Measurements from ENCODE around the gene PLD3.

The PLD3 gene

DNA sequence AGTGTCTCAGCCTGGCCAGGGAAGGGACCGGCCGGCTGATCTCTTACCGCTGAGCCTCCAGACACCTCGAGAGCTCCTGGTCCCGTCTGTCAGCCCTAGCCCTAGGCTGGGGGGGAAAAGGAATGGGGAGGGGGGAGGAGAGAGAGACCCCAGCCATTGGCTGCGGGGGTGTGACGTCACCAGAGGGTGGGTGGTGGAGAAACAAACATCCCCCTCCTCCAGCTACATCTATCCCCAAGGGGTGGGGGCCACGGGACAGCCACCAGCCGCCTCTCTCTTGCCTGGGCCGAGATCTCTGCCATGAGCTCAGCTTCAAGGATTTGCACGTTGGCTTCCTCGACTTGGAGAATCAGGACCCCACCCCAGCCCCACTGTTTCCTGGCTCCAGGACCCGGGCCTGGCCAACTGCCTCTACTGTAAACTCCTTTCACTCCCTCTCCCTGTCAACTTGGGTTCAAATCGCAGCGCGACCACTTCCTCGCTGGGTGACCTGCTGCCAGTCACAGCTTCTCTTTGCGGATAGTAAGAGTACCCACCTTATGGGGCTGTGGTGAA lies 64.9 kb downstream of the PLD3 start, which contains the start of gene PRX:
PRX (minus strand) TSS at position 88 of the 555 bp plus-strand sequence. CDS start 5,446 bp downstream, outside the sequence.
- DNase-seq (ENCODE audit: low spot score), result no peak

DNA sequence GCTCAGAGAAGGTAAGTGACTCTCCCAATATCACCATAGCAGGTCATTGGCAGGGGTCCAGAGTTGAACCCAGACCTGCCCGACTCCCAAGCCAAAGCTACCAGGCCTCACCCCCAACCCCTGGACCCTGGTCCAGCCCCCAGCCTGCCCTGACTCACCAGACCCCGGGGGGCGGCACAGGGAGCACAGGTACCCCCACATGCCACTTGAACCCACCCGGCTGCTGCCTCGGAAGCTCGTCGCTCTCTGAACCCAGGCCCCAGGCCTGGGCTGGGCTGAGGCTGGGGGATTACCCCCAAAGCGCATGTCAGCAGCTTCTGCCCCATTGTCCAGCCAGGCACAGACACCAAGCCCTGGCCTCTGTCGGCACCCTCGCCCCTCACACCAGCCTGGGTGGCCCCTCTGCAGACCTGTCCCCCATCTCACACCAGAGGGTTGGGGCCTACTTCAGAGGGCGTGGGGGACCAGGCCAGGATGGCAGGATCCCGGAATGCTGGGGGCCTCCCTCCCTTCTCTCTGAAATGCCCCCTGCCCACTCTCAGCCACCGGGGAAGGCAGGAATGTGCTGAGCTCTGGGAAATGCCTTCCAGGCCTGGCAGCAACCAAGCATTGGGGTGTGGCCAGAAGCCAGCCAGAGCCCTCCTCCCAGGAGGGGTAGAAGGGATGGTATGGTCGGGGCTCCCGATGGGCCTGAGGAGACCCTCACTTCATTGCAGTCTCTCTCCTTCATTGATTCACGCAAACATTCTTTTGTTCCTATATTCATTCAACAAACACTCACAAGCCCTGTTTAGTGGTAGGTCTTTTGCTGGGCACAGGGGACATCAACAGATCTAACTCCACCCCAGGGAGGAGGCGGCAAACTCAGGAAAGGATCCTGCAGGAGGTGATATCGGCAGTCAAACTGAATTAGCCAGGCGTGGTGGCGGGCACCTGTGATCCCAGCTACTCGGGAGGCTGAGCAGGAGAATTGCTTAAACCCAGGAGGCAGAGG lies 66.3 kb downstream of the PLD3 start:
- DNase-seq (ENCODE audit: low spot score), result no peak

DNA sequence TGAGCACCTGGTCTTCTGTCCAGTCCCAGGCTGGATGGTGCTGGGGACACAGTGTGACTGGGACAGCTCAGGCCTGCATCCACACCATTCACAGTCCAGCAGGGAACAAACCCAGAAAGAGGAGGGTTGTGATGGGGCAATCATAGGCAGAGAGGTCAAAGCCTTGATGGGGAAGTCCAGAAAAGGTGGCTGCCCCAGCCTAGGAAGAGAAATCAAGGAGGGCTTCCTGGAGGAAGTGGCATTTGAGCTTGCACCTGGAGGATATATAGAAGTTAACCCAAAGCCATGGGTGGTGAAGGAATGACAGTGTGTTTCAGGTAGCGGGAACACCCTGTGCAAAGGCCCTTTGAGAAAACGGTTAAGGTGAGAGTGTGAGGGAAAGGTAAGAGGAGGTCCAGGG lies 67.3 kb downstream of the PLD3 start:
- no peak for DNase-seq (ENCODE audit: low spot score)

DNA sequence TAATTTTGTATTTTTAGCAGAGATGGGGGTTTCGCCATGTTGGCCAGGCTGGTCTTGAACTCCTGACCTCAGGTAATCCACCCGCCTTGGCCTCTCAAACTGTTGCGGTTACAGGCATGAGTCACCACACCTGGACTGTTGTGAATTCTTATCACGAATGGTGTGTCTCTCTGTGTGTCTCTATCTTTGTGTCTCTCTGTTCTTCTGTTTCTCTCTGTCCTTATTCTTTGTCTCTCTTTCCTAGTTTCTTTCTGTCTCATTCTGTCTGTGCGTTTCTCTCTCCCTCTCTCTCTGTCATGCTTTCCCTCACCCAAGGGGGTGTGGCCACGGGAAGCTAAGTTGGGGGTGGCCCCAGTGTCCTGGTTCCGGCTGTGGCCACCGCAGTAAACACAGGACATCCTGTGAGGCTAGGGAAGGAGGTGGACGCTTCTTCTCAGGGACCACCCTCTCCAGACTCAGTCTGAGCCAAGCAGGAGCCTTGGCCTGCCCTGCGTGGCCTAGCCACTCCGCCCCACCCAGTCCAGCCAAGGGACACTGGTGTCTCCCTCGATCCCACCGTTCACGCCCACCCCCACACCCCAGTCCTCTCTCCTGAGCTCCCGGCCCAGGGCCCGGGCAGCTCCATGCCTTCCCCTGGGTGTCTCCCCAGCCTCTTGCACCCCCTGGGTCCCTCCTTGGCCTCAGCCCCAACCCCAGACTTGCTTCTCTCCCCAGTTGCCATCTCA lies 68.6 kb downstream of the PLD3 start:
- no peak for DNase-seq (ENCODE audit: low spot score)

DNA sequence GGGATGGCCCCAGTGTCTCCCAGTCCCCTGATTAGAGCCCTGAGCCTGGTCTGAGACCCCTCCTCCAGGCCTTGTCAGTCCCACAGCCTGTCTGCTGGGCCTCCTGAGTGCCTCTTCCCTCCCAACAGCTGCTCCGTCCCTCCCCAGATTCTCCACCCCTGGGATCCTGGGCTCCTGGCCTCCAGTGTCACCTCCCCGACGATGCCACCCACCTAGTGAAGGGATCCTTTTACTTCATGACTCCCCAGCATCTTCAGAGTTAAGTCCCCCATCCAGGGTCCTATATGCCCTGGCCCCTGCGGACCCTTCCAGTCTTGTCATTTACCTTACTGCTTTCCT lies 69.1 kb downstream of the PLD3 start:
- no peak for DNase-seq (ENCODE audit: low spot score)

DNA sequence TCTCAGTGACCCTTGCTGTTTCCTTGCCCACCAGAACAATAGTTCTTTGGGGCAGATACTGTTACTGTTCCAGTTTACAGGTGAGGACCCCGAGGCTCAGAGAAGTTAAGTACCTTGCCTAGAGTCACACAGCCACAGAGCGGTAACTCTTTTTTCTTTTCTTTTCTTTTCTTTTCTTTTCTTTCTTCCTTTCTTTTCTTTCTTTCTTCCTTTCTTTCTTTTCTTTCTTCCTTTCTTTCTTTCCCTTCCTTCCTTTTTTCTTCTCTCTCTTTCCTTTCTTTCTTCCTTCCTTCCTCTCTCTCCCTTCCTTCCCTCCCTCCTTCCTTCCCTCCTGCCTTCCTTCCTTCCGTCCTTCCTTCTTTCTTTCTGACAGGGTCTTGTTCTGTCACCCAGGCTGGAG lies 69.5 kb downstream of the PLD3 start:
- no peak for DNase-seq (ENCODE audit: low spot score)

DNA sequence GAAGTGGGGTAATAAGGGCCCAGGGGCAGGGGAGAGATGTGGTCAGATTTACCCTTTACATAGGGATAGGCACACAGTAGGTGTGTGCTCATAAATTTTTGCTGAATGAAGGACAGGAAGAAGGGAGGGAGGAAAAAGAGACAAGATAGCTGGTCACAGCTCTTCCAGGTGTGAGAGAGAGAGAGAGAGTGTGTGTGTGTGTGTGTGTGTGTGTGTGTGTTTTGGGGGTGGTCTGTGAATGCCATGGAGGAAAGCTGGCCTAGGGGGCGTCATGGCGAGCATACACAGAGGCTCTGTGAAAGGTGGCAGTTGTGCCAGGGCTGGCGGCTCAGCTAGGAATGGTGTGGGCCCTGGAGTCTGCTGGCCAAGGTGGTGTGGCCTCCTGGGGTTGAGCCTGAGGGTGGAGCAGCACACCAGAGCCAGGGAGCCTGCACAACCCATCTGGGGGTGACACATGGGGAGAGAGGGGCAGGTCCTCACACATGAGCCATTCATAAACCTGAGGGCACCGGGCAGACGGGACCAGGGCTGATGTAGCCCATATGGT lies 70.6 kb downstream of the PLD3 start:
- DNase-seq (ENCODE audit: low spot score), result no peak

DNA sequence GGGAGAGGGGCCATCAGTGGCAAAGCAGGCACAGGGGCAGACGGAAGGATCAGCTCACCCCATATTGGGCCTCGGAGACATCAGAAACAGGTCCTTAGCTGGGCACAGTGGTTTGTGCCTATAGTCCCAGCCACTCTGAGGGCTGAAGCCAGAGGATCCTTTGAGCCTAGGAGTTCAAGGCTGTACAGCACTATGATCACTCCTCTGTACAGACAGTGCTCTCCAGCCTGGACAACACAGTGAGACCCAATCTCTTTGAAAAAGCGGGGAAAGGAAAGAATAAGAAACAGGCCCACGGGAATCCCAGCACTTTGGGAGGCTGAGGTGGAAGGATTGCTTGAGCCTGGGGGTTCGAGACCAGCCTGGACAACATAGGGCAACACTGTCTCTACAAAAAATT lies 71.3 kb downstream of the PLD3 start:
- DNase-seq (ENCODE audit: low spot score), result no peak

DNA sequence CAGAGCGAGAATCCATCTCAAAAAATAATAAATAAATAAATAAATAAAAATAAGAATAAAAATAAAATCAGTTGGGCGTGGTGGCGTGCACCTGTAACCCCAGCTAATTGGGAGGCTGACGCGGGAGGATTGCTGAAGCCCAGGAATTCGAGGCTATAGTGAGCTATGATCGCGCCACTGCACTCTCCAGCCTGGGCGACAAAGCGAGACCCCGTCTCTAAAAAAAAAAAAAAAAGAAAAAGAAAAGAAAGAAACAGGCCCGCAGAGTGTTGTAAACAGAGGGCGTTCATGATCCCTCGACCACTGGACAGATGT lies 71.9 kb downstream of the PLD3 start:
- DNase-seq (ENCODE audit: low spot score), result no peak

DNA sequence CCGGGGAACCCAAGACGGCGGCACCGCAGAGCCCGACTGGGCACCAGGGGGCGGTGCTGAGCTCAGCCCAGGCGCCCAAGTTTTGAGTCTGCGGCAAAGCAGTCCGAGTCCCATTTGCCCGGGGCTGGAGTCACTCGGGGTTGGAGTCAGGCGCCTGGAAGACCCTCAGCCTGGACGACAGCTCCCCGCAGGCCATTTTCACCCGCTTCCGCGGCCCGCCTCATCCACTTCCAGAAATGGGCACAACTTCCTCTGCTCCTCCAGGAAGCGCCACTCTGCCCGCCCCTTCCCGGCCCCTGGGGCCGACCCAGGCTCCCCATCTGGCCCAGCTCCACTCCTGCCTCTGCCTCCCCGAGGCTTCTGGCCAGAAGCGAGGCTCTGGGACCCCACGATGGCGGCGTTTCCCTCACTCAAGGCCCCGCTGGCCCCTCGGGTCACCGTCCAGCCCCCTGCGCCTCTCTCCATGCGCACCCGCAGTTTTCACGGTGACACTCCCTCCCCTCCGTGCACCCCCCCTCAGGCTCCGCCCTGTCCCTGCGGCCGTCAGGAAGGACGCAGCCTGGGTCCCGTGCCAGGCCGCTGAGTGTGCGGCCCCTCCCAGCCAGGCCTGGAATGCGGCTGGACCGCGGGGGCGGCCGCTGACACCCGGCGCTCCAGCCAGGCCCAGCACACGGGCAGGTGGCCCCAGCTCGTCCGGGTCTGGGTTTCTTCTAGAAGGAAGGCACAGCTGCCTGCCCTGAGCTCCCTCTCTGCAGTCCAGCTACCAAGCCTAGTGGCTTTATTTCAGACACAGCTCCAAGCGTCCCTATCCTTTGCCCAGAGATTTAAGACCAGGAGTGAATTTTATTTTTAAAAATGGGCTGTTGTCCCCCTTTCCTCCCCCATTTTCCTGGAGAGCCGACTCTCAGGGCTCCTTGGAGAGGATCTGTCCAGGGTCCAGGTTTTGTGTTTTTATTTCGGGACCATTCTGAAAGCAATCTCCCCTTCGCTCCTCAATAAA lies 72.6 kb downstream of the PLD3 start:
- peak; percentile 96 for DNase-seq (ENCODE audit: low spot score)

DNA sequence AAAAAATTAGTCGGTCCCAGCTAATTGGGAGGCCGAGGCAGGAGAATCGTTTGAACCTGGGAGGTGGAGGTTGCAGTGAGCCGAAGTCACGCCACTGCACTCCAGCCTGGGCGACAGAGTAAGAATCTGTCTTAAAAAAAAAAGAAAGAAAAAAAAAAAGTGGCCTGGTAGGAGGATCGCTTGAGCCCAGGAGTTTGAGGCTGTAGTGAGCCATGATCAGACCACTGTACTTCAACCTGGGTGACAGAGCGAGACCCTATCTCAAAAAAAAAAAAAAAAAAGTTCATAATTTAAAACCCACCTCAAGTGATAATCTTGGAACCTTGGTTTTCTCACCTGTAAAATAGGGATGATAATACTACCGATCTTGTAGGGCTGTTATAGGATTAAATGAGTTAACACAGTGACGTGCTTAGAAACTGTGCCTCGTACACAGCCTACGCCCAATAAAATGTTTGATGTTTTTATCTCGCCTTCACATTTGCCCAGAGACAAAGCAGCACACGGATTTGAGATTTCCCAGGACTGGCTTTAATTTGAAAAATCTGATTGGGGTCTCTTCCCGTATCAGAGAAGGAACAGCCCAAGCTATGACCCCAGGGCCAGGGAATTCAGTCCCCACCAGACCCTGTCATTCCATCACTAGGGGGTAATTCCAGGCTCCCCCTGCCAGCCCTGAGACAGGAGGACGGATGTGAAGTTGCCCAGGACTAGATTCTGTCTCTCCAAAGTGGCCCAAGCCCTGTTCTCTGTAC lies 73.7 kb downstream of the PLD3 start:
- DNase-seq (ENCODE audit: low spot score), result no peak

DNA sequence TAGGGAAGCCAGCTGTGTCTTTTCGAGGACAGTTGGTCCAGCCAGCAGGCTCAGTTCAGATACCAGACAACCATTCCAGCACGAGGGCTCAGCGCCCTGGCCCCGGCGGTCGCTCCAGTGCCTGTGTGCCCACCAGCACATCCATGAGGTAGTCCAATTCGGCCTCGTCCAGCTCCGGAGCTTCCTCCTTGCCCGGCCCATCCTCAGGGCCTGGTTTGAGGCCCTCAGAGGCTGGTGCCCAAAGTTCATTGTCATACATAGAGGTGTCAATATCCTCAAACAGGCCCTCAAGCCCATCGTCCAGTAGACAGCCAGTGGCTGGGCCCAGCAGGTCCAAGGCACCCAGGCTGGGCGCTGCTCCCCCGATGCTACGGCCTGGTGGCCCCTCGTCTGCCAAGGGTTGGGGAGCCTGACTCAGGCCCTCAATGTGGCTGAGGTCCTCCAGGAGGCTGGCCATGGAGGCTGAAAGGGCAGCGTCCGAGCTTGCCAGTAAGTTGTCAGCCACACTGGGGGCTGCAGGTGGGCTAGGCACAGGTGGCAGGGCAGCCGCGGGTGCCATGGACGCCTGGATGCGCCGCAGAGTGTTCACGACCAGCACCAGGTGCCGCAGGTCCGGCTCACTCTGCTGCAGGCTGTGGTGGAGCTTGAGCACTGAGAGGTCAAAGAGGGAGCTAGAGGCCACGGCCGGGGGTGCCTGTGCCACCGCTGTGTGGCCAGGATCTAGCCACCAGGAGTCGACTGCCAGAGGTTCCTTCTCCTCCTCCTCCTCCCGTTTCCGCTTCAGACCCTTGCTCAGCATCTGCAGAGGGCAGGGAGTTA lies 74.5 kb downstream of the PLD3 start:
- DNase-seq (ENCODE audit: low spot score), result no peak

DNA sequence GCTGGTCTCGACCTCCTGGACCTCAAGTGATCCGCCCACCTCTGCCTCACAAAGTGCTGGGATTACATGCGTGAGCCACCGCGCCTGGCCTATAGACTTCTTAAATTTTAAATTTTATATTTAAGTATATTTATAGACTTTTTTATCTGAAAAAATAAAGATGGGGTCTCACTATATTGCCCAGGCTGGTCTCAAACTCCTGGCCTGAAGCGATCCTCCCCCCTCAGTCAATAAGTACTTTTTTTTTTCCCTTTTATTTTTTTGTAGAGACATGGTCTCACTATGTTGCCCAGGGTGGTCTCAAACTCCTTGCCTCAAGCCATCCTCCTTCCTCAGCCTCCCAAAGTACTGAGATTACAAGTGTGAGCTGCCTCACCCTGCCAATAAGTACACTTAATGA lies 75.4 kb downstream of the PLD3 start:
- DNase-seq (ENCODE audit: low spot score), result no peak

DNA sequence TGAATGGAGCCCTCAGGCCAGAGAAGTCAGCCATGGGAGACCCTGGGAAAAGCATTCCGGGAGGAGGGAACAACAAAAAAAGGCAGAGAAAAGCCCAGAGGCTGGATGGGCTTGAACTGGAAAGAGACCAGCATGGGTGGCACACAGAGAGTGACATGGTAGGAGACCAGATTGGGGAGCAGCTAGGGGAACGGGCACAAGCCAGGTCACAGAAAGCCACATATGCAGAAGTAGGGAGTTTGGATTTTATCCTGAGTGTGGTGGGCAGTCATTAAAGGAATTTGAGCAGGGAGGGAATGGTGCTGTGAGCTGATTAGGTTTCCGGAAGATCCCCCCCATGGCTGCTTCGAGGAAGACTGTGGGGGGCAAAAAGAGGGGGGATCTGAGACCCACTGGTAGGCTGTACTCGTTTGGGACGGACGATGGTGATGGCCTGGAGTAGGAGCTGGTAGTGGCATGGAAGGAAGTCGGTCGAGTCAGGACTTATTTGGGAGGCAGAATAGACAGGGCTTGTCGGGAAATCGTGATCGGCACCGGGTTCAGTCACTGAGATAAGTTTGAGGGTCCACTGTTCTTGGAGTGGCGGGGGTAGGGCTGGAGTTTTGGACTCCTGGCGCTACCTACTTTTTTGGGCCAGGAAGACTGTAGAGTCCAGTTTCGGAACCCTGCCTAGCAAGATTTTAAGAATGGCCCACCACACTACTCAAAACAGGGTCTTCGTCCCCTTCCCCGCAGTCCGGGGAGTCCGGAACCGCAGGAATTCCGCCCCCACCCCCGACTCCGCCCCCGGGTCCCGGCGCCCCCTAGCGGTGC lies 76.3 kb downstream of the PLD3 start:
- DNase-seq (ENCODE audit: low spot score), result no peak

DNA sequence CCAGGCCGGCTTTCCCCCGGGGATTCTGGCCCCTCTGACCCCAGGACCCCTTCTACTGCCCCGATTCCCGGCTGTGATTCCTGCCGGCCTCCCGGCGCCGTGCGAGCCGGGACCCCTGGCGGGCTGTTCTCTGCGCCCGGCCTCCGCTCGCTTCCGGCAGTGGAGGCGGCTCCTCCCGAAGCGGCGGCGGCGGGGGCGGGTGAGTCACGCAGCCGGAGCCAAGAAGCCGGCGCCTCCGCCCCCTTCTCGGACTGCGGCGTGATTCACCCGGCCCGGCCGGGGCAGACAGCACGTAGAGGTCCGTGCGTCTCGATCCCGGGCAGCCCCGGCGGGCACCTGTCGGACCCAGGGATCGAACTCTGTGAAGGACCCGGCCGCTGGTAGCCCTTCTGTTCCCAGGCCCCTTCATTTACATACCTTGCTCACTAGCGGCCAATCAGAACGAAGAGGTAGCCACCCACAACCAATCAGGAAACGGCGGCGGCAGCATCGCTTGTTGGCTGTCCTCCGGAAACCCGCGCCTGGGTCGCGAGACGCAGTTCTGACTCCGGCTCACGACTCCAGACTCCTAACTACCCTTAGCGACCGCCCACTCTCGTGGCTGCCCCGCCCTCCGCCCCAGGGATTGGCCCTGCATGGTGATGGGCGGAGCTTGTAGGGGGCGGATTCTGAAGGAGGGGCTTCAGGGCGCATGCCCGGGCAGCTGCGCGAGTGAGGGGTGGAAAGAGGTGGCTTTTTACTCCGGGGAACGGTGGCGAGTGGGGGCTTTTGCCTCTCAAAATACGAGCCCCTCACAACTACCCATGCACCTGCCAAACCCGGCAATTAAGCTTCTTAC lies 77.2 kb downstream of the PLD3 start, which contains the start of gene SERTAD1:
SERTAD1 (minus strand) TSS at position 543 of the 838 bp plus-strand sequence. CDS start 2,446 bp downstream, outside the sequence.
- peak; percentile 100 for DNase-seq (ENCODE audit: low spot score)

Data from left forelimb (tissue), 1 donor.